Measurements from ENCODE around the gene UVRAG. TPM values are rescaled to one million over a fixed set of nuclear protein-coding genes. Genes with fewer than 3 reads are reported as not detected.

The UVRAG gene
- total and polyA plus RNA-seq, 2 of the 4 experiments (the other 2 are of a cell fraction): 5.6 to 10.9 TPM

- Histone ChIP-seq H3K9ac (ENCODE audit: low read depth, low read length) (no peak overlapping the region), H2AK5ac (ENCODE audit: low read depth, low read length) (no peak overlapping the region), H4K5ac (ENCODE audit: low read depth, low read length) (no peak overlapping the region), H3K36me3 (ENCODE audit: control insufficient read depth, insufficient read depth, low read length) (no peaks in the 10 kb centered on the region), H3K4me3 (ENCODE audit: insufficient read depth, low read depth, low read length) (no peak overlapping the region), H3K9me1 (ENCODE audit: insufficient read depth, low read length) (no peaks in the 10 kb centered on the region), H3K4me2 (ENCODE audit: low read depth, low read length) (no peak overlapping the region), H3K14ac (replicated peaks; ENCODE audit: low read depth, low read length) (no peak overlapping the region), H3K27ac (ENCODE audit: insufficient read depth, low read length) (no peak overlapping the region), H3K23ac (ENCODE audit: low read depth, low read length) (no peak overlapping the region), H3K9me3 (ENCODE audit: control insufficient read depth, insufficient read depth, low read length) (no peaks in the 10 kb centered on the region), H3K27me3 (ENCODE audit: control insufficient read depth, insufficient read depth, low read length) (peaks cover 31% of the 10 kb centered on the region), H2BK20ac (ENCODE audit: low read depth, low read length) (no peak overlapping the region), H2BK120ac (ENCODE audit: low read depth, low read length) (no peak overlapping the region), H3K4me1 (ENCODE audit: control insufficient read depth, insufficient read depth, low read length) (no peaks in the 10 kb centered on the region), H4K20me1 (ENCODE audit: insufficient read depth, low read length) (no peaks in the 10 kb centered on the region), H3K56ac (ENCODE audit: extremely low read depth, insufficient read depth, low read length) (no peak overlapping the region), H2AFZ (replicated peaks; ENCODE audit: low read length, poor library complexity) (no peak overlapping the region), H2AK9ac (replicated peaks; ENCODE audit: low read depth, low read length, poor library complexity) (no peak overlapping the region), H4K8ac (ENCODE audit: low read depth in 2 of 2, low read length in 2 of 2) (no peak overlapping the region), H3K79me1 (ENCODE audit: low read depth in 1 of 2, low read length in 2 of 2) (no peaks in the 10 kb centered on the region), H4K91ac (ENCODE audit: insufficient read depth, low read depth, low read length) (no peak overlapping the region), H3K18ac (ENCODE audit: low read depth, low read length) (no peak overlapping the region), H2BK5ac (ENCODE audit: low read depth, low read length, poor library complexity, severe bottlenecking) (no peak overlapping the region), H3K4ac (ENCODE audit: low read depth, low read length) (no peak overlapping the region), H2BK15ac (ENCODE audit: low read depth, low read length) (no peak overlapping the region)
- POLR2A ChIA-PET (ENCODE audit: unreplicated experiment): no interaction called here
- in situ Hi-C loops (cut with MboI; ENCODE audit: low sequenced_read_pairs): no loop called here
- CTCF ChIA-PET: no interaction called here
- DNase-seq: no peak
- TF ChIP-seq ELK1 (IDR thresholded peaks at IDR 0.05; ENCODE audit: borderline replicate concordance, low read depth, low read length): no peak
- TF ChIP-seq MAZ (IDR thresholded peaks at IDR 0.05; ENCODE audit: borderline replicate concordance, low read depth, low read length): no peak
- no peak for TF ChIP-seq CHD1 (IDR thresholded peaks at IDR 0.05; ENCODE audit: low read depth, low read length)
- TF ChIP-seq RFX5 (IDR thresholded peaks at IDR 0.05; ENCODE audit: low read depth, low read length): no peak
- no peak for TF ChIP-seq MXI1 (IDR thresholded peaks at IDR 0.05; ENCODE audit: borderline replicate concordance, low read depth, low read length)
- no peak for TF ChIP-seq SMC3 (IDR thresholded peaks at IDR 0.05; ENCODE audit: low read depth, low read length)
- no peak for TF ChIP-seq RAD21 (IDR thresholded peaks at IDR 0.05; ENCODE audit: low read length)
- TF ChIP-seq CEBPB (IDR thresholded peaks at IDR 0.05; ENCODE audit: low read depth, low read length): no peak
- TF ChIP-seq USF2 (IDR thresholded peaks at IDR 0.05; ENCODE audit: low read depth, low read length): no peak
- no peak for TF ChIP-seq CTCF (conservative IDR thresholded peaks at IDR 0.05; ENCODE audit: low read depth, low read length)
- TF ChIP-seq FOS (IDR thresholded peaks at IDR 0.05; ENCODE audit: low read depth, low read length): no peak
- TF ChIP-seq RCOR1 (IDR thresholded peaks at IDR 0.05; ENCODE audit: insufficient replicate concordance, low read length): no peak
- dilution Hi-C loops (cut with HindIII; ENCODE audit: low sequenced_read_pairs, unreplicated experiment): no loop called here
- no peak for ATAC-seq (ENCODE audit: low read depth)
- WGBS, 2 experiments (ENCODE audit: extremely low coverage in 2 of 2, insufficient read length in 1 of 2): 50% methylated on average over 1 of the region's 4 CpGs; no CpG with 5 or more reads in 1 of the 2 experiments
- no TSS peak for BruUV-seq (replicated peaks)
- intact Hi-C loops (cut with micrococcal nuclease): no loop called here
Measured at GRCh38 chr11:75783416-75784084, 31.5 kb upstream of the UVRAG start.

Data from IMR-90 (cell line).